CD4-positive, alpha-beta T cell treated with Interleukin-4 for 1 hour (primary cell): Measurements from ENCODE around the gene COL5A2.

Experiments used
- DNase-seq, 2 donors: peaks; one replicate each; pipeline ENCODE4 v3.0.0-alpha.2; 2020 to 2022

Gene COL5A2

GRCh38 chr2:189046320-189046719 is 133.2 kb downstream of the COL5A2 start:
- no peak for DNase-seq

DNA sequence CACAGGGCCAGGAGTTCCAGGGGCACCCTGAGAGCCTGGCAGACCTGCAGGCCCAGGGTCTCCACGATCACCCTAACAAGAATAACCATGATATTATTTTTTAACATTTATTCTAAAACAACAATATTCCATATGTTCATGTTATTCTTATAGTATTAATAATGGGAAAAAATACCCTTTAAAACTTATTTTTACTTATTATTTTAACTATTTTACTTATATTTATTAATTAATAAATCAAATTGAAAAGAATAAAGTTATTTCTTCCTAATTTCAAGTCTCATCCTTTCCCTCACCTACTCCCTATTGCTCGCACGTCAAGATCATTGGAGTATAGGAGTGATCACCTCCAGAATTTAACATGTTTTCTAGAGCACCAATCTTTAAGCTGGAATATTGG is 133.7 kb downstream of the COL5A2 start:
- DNase-seq = no peak

GRCh38 chr2:189037518-189037917 is 142.0 kb downstream of the COL5A2 start:
- DNase-seq = no peak

DNA sequence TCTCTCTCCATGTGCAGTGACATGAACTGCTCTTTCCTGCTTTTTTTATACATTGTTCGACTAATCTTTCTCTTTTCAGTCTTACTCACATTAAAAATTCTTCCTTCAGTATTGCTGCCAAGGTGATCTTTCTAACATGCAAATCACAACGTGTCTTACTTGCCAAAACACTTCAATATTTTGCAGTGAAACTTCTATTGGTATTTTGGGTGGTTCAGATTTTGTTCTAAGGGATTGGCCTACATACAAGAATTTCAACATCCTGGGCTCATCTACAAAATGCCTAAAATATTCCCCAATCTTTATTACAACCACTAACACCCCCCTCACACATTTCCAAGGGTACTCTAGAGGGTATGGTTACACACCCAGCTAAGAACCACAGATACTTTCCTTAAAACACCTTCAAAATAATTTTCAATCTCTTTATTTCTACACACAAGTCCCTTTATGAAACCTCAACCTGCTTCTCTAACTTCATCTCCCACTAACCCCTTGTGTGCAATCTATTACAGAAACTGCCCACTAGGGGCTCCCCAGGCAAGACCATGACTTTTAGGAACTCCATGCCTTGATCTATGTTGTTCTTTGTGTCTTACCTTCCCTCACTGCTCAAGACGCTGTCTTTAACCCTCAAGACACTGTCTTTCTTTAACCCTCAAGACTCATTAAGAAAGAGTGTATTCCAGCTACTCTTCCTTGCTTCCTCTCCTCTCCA is 154.5 kb downstream of the COL5A2 start:
- no peak for DNase-seq

DNA sequence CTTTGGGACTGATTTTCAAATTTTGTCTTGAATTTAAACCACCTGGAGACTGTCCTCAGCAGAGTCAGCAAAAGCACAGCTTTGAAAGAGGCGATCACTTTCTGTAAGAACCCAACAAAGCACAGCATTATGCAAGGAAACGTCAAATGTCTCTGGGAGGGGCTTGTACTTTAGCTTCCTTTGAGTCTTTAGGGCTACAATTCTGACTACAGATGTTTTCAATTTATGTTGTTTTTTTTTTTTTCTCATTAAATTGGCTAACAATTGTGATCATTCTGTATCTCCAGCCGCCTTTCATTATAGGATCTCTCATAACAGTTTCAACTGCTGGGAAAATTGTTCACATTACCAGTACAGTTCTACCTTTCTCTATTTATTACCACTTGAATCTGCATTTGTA is 157.1 kb downstream of the COL5A2 start:
- DNase-seq = no peak

- no peak for DNase-seq
Measured at GRCh38 chr2:189022053-189022481, 157.5 kb downstream of the COL5A2 start.

- no peak for DNase-seq
Measured at GRCh38 chr2:189020179-189020578, 159.4 kb downstream of the COL5A2 start.

DNA sequence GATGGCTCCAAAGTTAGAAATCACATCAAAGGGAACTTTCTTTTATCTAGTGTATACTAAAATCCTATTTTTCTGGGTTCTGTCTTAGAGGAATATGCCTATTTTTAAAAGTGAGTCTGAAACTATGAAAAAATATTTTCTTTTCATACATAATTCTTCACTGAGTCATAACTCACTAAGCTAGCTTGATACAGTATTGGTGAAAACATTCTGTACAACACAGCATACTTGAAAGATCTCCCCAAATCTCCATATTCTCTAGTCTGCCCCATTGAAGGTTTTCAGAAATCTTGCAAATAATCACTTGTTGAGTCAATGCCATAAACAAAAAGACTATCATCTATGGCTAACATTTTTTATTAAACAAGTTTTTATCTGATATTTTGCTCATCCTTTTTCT is 160.9 kb downstream of the COL5A2 start:
- no peak for DNase-seq

DNA sequence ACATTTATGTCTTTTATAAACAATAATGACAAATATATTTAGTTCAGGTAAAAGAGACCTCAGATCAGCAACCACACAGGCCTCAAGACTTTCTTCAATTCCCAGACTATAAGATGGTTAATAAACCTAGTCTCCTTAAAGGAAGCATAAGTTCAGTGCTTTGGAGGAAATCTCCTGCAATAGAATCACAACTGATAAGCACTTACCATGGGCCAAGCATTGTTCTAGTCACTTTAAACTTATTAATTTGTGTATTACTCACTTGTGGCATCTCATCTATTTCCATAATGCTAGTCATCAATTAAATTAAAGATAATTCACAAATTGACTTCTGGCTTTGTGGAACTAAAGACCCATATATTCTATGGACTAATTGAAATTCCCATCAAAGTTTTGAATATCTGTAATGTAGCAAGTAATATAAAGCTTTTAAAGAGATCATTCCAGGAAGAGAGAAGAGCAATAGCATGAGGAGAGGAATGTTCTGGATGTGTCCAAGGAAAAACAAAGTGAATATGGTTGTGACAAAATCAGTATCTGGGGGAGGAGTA is 163.2 kb downstream of the COL5A2 start:
- no peak for DNase-seq

- DNase-seq = no peak
Measured at GRCh38 chr2:189015359-189015758, 164.2 kb downstream of the COL5A2 start.

- no peak for DNase-seq
Measured at GRCh38 chr2:189014449-189015138, 165.0 kb downstream of the COL5A2 start.

- DNase-seq = no peak
Measured at GRCh38 chr2:189013671-189014448, 165.7 kb downstream of the COL5A2 start.

- no peak for DNase-seq
Measured at GRCh38 chr2:189013031-189013430, 166.5 kb downstream of the COL5A2 start.

DNA sequence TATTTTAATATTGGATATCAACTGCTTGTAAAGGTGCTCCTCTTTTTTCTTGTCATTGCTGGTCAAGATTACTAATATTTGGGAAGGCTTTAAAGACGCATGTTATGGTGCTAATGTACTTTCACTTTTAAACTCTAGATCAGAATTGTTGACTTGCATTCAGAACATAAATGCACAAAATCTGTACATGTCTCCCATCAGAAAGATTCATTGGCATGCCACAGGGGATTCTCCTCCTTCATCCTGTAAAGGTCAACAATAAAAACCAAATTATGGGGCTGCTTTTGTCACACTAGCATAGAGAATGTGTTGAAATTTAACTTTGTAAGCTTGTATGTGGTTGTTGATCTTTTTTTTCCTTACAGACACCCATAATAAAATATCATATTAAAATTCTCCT is 167.2 kb downstream of the COL5A2 start:
- DNase-seq = no peak

DNA sequence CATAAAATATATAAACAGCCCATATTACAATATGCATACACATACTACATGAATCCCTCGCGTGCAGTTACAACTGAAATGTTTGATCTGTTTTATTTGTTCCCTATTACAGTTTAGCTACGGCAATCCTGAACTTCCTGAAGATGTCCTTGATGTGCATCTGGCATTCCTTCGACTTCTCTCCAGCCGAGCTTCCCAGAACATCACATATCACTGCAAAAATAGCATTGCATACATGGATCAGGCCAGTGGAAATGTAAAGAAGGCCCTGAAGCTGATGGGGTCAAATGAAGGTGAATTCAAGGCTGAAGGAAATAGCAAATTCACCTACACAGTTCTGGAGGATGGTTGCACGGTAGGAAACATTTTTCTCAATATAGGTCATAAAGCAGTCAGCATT is 169.0 kb downstream of the COL5A2 start:
- no peak for DNase-seq

GRCh38 chr2:189008555-189009262 is 170.9 kb downstream of the COL5A2 start:
- DNase-seq = no peak

DNA sequence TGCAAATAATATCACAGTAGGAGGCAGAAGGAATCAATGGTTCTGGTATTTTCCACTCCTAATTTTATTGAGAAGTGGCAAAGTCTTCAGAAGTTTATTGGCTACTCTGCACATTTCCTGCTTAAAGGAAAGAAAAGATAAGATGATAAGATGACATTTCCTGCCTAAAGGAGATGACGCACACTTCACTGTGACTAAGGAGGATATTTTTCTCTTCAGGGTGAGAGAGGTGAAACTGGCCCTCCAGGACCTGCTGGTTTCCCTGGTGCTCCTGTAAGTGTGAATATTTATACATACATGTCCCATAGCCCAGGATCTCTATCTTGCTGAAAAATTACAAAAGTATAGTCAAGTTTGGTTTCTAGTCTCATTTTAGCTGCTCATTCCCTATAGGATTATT is 177.5 kb downstream of the COL5A2 start:
- DNase-seq = no peak

GRCh38 chr2:189000221-189000620 is 179.3 kb downstream of the COL5A2 start:
- DNase-seq = no peak

- DNase-seq = no peak
Measured at GRCh38 chr2:188997263-188997662, 182.3 kb downstream of the COL5A2 start.

GRCh38 chr2:188993247-188993646 is 186.3 kb downstream of the COL5A2 start:
- no peak for DNase-seq

- no peak for DNase-seq
Measured at GRCh38 chr2:188986839-188987238, 192.7 kb downstream of the COL5A2 start.

DNA sequence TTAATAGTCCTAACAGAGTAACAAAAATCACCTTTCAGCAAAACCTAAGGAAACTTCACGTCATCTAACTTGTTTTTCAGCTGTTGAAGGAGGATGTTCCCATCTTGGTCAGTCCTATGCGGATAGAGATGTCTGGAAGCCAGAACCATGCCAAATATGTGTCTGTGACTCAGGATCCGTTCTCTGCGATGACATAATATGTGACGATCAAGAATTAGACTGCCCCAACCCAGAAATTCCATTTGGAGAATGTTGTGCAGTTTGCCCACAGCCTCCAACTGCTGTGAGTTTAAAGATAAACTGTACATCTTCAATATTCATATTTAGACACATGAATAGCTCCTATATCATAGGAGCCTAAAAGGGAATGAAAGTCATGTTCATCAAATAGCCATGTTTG is 194.9 kb downstream of the COL5A2 start:
- no peak for DNase-seq

DNA sequence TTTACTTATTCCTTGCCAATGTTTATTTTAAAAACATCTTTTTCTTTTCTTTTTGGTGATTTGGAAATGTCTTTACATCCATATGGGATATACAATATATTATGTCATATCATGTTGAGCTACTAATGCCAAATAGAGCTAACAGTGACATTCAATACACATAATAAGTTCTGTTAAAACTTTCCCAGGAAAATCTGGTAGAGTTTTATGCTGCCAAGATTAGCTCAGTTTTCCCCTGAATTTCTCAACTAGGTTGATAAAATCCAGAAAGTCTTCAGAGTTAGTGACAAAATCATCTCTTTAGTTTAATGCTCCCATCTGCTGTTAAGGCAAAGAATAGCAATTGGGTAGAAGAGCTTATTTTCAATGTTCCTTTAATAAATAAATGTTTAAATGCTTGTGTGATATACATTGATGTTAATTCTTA is 195.5 kb downstream of the COL5A2 start:
- DNase-seq = no peak
